Stimulated activated CD8-positive, alpha-beta memory T cell treated with anti-CD3 and anti-CD28 coated beads, Interleukin-7, amount 100 ng/mL, for 48 hours (primary cell): ENCODE results near the gene RAB29.
A peak's percentile ranks its signal among the peaks of the same experiment; 100 is the strongest.
"Not testable (repeated sequence)": the region's sequence is repeated elsewhere in the genome, so short reads cannot be mapped to it uniquely, and the experiment has no call there.

ENCODE experiments used
- DNase-seq, 2 donors: peaks; one replicate each; pipeline ENCODE4 v3.0.0-alpha.2; 2020; ENCODE audit warnings: low read depth in 1 of 2; ENCODE audit errors: extremely low read depth in 1 of 2

The RAB29 gene, protein sequence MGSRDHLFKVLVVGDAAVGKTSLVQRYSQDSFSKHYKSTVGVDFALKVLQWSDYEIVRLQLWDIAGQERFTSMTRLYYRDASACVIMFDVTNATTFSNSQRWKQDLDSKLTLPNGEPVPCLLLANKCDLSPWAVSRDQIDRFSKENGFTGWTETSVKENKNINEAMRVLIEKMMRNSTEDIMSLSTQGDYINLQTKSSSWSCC

DNA sequence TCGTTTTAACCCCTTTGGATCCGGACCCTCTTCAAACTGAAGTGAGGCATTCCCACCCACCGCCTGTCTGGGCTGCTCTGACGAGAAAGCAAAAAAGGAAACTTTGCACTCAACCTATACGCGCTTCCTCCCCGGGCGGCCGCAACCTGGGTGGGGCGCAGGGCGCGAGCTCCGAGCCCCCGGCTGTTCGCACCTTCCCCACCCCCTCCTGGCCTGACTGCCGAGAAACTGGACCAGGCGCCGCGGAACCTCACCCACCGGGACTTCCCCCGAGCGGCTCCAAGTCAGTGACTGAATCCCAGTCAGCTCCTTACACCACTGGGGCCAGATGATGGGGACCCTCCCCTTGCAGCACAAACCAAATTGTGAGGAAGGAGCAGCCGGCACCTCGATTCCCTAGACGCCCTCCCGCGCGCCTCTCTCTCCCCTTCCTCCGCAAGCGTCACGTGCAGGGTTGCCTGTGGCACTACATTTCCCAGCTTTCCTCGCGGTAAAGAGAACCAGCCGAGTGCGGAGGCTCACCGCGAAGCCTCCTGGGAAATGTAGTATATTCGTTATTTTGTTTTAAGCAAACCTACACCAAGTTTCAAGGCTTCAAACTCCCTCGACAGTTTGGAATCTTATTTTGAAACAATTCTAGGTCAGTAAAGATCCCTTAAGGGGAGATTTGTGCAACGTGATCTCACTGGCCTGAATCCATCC is at the start of gene RAB29:
Gene RAB29 (minus strand): TSS at position 468 of the 702 bp plus-strand sequence. CDS start 526 bp downstream, outside the sequence.
- DNase-seq = peak; percentile 60 to 83

DNA sequence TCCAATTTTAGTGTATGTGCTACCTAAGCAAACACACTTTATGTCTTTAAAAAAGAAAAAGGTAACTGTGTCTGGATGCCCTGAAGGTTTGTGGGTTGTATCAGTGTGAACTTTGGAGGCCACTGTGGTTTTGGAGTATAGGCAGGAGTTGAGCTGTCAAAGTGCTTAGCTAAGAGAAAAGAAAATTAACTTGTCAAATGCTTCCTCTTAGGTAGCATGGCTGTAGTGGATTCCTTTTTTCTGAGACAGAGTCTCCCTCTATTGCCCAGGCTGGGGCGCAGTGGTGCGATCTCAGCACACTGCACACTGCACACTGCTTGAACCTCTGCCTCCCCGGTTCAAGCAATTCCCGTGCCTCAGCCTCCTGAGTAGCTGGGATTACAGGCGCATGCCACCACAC is 48.9 kb upstream of the RAB29 start:
- no peak for DNase-seq

DNA sequence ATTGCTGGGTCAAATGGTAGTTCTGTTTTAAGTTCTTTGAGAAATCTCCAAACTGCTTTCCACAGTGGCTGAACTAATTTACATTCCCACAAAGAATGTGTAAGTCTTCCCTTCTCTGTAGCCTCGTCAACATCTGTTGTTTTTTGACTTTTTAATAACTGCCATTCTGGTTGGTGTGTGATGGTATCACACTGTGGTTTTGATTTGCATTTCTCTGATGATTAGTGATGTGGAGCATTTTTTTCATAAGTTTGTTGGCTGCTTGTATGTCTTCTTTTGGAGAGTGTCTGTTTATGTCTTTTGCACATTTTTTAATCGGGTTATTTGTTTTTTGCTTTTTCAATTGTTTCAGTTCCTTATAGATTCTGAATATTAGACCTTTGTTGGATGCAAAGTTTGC is 48.0 kb upstream of the RAB29 start:
- not testable (repeated sequence) for DNase-seq

DNA sequence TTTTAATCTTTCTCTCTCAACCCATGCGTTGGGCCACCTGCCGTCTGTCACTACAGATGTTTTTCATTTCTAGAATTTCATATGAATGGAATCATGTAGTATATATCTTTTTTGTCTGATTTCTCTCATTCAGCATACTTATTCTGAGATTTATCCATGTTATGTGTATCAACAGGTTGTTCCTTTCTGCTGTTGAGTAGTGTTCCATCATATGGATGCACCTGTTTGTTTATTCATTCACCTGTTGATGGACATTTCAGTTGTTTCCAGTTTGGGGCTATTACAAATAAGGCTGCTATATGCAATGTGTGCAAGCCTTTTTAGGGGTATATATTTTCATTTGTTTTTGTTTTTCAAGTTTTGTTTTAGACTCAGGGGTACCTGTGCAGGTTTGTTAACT is 47.1 kb upstream of the RAB29 start:
- no peak for DNase-seq

DNA sequence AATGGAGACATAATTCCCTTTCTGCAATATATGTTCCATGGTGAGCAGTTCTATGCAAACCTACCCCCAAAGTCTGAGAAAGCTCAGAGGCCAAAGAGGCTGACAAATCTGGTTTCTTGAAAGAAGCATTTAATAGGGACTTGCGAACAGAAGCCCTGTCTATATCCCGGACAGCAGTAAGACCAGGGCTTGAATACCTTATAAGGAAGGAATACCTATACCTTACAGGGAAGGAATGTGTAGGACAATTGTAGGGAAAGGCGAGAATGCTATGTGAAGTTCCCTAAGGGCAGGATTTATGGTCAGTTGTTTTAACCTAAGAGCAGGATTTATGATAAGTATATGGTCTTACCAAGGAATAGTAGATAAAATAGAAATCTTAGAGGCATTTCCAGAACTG is 42.7 kb upstream of the RAB29 start:
- DNase-seq = no peak

DNA sequence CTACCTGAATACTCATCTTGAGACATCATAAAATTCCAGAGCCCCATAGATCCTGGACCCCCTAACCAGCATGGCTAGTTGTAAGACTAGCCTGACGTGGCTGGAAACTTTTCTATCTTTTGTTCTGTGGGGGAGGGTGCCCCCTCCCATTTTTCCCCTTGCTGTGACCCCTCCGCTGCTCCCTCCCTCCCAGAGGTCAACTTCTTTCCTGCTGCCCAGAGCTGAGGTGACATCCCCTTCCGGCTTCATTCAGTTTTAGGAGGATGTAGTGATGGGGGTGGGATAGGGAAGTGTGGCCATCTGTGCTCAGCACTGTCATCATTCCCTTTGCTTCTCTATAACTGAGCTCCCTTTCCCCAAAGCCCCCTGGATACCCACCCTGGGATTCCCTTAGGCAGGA is 42.1 kb upstream of the RAB29 start:
- no peak for DNase-seq

DNA sequence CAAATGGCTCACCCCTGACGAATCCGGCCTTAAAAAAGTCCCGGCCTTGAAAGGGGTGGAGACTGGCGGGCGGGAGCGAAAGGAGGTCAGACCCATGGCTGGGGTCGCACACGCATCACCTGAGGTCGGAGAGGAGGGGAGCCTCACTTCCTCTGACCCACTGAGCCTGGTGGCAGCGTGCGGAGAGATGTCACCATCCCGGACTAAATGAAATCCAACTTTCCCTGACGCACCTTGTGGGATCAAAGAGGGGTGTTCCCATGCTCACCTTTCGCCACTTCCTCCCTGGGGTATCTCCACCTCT is 38.4 kb upstream of the RAB29 start:
- peak in 1 of 2 donors; percentile 15 for DNase-seq

DNA sequence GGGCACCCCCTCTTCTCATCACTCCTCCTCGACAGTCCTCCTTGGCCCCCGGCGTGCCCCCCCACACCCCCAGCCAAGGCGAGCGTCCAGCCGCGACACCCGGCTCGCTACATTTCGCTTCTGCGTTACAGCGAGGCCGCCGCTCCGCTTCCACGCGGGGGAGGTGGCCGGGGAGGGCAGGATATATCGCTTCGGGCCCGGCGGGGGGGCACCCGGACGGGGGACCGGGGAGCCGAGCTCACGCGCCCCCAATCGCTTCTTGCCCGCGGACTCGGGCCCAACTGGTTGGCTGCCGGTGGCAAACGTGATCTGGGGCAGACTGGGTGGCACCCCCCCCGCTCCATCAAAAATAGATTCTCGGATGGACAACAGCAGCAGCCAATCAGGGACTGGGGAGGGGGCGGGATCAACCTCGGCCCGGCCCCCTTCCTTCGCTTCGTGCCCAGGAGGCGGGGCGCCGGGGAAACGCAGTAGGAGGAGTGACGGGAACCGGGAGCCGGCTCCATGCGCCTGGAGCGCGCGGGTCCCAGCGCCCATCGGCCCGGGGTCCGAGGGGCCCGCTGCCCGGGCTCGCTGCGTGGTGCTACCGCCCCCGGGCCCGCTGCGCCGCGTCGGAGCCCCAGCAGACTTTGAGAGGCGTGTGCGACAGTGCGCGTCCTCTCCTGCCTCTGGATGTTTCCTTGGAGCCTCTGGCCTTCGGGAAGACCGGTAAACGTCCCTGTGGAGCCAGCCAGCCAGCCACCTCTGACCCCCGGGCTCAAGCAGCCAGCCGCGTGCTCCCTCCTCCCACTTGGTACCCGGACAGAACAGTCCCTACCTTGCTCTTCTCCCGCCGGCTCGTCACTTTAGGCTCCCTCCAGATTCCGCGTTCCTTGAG is 37.8 kb upstream of the RAB29 start, which contains the start of gene SLC41A1:
Gene SLC41A1 (minus strand): TSS at position 321 of the 877 bp plus-strand sequence. CDS start 2,757 bp downstream, outside the sequence.
- DNase-seq = peak; percentile 79 to 86

DNA sequence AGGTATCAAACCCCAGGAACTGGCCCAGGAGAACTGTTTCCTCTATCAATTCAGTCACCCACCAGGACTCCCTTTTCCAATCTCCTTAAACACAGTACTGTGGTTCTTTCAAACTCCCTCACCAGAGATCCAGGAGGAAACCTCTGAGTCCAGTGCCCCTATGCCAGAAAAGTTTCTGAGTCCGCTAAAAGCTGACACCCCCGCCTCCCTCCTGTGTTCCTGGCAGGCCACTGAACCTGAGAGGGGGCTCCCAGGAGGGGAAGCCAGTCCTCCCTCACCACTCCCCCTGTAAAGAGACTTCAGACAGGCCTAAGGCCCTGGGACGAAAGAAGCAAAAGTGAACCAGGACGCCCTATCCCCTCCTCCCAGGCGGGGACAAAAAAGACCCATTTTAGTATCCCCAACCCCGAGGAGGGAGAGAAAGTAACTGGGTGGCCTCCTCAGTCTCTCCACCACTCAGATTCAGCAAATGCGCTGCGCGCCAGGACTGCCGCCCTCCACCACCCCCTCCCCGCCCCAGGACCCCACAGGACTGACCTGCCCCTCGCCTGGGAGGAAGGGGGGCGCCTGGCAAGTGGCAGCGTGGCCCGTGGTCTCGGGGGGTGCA is 37.1 kb upstream of the RAB29 start:
- DNase-seq = no peak

DNA sequence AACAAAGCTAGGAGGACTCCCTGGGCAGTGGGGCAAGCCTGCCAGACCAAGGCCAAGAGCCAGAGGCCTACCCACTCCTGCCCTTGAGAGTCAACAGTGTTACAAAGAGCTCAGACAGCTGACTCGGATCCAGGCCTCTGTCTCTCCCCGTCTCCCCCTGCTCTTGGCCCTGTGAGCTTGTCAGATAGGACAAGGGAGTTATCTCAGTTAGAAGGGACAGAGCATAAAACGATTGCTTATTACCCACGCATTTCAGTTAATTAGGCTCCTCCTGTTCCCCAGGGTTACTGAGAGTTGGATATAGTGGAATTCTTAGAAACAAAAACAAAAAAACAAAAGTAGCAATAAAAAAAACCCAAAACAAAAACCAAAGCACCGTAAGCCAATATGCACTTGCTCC is 36.4 kb upstream of the RAB29 start:
- DNase-seq = no peak

DNA sequence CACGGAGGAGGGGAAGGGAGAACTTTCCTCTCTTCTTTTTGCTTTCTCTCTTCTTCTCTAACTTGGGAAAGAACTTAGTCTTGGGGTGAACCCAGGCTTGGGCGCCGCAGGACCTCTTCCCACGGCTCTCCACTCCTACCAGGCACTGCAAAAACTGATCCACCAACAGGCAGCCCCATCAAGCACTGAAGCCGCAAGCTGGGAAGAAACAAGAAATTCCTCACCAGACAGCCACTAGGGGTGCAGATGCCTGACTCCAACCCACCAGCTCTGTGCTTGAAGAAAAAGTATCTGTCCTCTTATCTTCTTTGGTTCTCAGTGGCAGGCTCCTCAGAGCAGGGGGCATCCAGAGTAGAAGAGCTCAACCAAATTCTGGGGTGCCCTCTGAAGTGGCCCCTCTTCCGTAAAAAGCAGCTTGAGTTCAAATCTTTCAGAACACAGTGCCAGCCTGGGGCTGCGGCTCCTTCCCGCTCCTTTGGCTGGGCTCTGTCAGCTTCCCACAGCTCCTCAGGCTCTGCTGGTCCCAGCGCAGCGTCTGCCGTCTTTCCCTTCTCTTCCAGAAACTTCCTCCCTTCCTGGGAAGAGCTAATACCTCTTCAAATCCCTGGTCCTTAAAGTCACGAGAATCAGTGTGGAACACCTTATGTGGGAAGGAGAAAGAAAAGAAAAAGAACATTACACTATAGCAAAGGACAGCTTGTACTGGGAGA is 35.3 kb upstream of the RAB29 start:
- no peak for DNase-seq

DNA sequence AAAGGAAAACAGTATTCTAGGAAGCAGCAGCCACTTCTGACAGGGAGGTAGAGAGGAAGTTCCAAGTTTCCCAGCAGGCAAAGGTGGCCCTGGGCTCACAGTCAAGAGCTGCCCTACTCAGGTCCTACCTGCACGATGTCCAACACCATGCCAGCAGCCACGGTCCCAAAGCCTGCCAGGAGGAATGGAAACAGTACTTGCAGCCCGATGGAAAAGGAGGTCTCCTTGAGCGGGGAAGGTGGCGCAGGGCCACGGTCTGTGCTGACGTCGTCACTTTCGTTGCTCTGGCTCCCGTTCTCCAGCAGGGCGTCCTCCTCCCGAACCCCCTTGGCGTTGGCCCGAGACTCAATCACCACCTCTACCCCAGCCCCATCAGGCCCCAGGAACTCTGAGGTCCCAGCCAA is 34.7 kb upstream of the RAB29 start:
- no peak for DNase-seq

DNA sequence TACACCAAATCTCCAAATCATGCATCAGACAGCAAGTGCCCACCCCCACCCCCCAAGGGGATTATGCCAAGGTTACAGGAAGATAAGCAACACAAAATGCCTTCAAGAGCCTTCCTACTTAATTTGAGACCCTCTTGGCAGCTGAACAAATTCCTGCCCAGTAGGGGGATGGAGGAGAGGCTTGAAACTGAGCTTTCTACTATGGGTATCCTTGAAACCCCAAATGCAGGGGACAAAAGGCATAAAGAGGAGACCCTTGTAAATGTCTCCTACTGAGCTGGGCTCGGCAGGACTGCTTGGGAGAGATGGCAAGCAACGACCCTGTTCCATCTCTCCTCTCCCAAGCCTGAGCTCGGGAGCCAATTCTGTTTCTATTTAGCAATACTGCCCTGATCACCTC is 34.2 kb upstream of the RAB29 start:
- no peak for DNase-seq

DNA sequence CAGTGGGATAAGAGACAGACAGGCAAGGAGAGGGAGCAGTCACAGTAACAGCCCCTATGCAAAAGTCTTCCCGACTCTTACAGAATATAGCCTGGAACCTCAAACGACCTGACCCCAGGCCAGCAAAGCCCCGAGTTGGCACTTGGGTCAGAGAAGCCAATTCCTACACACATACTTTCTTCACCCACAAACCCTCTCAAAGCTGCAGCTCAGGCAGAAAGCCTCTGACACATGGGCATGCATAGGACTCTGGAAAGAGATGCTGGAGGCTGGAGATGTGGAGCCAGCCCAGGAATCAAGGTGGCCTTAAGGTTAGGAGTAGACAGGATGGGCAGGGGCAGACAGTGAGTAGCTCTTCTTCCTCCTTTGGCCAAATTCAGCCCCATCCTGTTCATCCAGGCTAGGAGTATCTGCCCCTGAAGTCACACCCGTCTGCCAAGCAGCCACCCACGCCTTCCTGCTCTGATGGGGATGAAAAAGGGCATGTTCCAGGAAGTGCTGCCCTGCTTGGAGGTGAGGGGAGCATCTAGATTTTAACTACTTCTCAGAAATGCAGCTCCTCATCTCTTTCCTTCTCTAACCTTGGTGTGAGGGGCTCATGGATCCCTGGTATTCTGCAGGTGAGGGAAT is 29.9 kb upstream of the RAB29 start:
- peak in 1 of 2 donors; percentile 58 for DNase-seq

DNA sequence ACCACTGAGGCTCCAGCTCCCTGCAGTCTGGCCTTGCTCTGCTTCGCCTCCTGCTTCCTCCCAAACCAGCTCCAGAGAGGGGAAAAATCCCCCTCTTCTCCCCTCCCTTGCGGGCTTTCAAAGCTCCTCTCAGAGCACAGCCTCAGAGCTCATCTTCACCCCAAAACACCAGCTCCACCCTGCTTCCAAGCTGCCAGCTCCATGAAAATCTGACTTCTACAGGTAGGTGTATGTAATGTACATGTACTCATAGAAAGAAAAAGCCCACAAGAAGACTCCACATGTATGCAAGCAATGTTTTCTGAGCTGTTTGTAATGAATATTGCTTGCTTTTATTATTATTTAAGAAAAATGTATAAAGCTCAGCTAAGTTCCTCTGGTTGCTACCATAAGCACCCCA is 29.3 kb upstream of the RAB29 start:
- DNase-seq = no peak

DNA sequence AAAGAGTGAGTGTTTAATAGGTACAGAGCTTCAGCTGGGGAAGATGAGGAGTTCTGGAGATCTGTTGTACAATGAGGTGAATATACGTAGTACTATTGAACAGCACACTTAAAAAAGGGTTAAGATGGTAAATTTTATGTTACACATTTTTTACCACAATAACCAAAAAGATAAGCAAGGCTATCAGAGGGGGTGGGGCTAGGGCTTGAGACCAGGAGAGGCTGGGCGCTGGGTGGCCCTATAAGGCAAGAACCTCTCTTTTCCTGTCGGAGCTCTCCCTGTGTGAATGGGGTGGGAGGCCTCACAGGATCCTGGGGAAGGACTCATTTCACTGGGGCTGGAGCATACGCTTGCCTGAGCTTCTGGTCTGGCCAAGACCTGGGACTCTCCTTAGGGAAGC is 28.7 kb upstream of the RAB29 start:
- DNase-seq = no peak

DNA sequence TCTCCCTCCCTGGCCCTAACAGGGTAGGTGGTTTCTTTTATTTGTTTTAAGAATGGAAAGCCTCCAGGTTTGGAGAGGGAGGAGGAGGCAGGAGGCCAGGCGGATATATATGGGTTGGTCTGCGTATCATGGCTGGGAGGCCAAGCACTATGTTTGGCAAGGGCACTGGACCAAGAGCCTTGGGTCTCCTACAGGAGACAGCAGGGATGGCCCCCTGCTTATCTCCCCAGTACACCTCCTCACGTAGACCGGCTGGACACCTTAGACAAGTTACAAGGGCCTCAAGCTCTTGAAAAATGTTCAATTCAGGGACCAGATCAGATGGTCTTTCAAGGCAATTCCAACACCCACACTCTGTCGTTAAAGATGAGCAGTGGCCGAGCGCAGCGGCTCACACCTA is 26.8 kb upstream of the RAB29 start:
- no peak for DNase-seq

DNA sequence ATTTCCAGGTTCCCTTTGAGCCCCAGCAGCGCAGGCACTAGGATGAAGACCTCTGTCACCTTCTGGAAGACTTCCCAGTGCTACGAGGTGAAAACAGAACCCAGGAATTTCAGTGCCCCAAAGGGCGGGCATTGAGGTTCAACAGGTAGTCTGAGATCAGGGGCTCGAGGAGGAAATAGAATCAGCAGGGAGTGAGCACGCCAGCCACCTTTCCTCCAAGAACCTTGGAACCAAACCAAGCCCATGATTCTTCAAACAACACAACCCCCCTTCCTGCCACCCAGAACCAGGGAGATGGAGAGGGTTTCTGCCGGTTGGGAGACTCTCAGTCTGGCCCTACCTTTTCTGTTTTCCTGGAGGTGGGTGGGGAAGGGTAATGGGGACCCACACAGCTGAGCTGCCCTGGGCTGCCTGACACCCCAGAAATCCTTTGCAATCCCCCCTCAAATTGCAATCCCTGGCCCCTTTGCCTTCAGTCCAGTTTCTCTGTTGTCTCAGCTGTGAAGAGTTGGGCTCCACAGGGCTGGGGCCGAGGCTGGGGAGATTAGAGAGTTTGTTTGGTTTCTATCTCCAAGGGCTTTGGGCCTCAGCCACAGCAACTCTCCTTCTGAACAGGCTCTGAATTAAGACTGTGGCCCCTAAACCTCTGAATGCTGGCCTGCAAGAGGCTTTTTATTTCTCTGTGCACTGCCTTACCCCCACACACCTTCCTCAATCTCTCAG is 25.9 kb upstream of the RAB29 start:
- no peak for DNase-seq

DNA sequence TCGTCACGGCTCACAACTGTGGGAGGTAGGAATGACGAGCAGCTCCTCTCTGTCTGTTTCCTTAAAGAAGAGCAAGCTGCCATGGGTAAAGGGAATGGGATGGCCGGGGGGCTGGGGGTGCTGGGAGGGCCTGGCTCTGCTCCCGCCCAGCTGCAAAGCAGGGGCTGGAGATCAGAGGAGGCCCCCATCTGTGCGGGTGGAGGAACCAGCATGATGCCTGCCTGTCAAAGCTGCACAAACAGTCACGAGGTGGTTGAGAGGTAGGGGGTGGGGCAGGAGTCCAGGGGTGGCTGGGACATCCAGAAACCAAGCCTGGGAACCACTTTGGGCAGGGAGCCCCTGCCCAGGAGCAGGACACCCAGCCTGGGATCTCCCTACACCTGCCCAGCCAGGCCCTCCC is 25.1 kb upstream of the RAB29 start:
- no peak for DNase-seq

DNA sequence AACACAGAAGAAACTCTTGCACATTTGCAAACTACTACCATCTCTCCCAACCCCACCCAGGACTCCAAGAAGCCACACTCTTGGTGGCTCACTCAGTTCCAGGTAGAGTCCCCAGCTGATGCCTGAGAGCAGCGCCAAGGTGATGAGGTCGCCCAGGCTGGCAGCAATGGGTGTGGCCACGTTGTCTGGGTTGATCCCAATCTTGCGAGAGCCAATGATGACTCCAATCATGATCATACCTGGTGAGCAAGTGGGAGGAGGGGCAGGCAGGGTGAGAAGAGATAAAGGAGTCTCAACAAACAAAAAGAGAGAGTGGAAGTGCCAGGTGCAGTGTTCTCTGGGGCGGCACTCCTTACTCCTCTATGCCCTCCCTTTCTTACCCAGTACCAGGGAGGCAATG is 23.3 kb upstream of the RAB29 start:
- DNase-seq = no peak
